Mesothelial cell of epicardium (in vitro differentiated cells): ENCODE measurements around the gene DDIT3. TPM values are rescaled to one million over a fixed set of nuclear protein-coding genes. Genes with fewer than 3 reads are reported as not detected.
"Not testable (repeated sequence)": the region's sequence is repeated elsewhere in the genome, so short reads cannot be mapped to it uniquely, and the experiment has no call there.

Experiments
- DNase-seq, 2 experiments: peaks; one replicate each; pipeline ENCODE4 v3.0.0; 2021; ENCODE audit warnings: low spot score in 2 of 2; ENCODE audit not compliant: unreplicated experiment in 2 of 2
- H3K27ac Mint-ChIP-seq: 2 replicates; pipeline ENCODE4 v1.8.0; 2021; ENCODE audit warnings: mixed read lengths
- H3K27me3 Mint-ChIP-seq: 2 replicates; pipeline ENCODE4 v1.8.0; 2021; ENCODE audit warnings: low read depth, mixed read lengths
- H3K36me3 Mint-ChIP-seq: 2 replicates; pipeline ENCODE4 v1.8.0; 2021; ENCODE audit warnings: mixed read lengths
- H3K4me1 Mint-ChIP-seq: 2 replicates; pipeline ENCODE4 v1.8.0; 2021; ENCODE audit warnings: mixed read lengths
- H3K4me3 Mint-ChIP-seq: 2 replicates; pipeline ENCODE4 v1.8.0; 2021; ENCODE audit warnings: mild to moderate bottlenecking, moderate library complexity, mixed read lengths
- H3K9me3 Mint-ChIP-seq: 2 replicates; pipeline ENCODE4 v1.8.0; 2021; ENCODE audit warnings: mixed read lengths
- CTCF ChIP-seq: fragments of 200-600 bp; sonication (generic); IDR thresholded peaks from one replicate; pipeline ENCODE4 v1.5.0; 2021; ENCODE audit warnings: antibody characterized with exemption; ENCODE audit not compliant: unreplicated experiment
- total RNA-seq: library from RNA; stranded (reverse); gene quantifications from 3 replicates; pipeline ENCODE4 v1.2.1, GENCODE V29; 2021

Gene DDIT3
- total RNA-seq, 1 donor from 2014 or later: 15.6 TPM

DNA sequence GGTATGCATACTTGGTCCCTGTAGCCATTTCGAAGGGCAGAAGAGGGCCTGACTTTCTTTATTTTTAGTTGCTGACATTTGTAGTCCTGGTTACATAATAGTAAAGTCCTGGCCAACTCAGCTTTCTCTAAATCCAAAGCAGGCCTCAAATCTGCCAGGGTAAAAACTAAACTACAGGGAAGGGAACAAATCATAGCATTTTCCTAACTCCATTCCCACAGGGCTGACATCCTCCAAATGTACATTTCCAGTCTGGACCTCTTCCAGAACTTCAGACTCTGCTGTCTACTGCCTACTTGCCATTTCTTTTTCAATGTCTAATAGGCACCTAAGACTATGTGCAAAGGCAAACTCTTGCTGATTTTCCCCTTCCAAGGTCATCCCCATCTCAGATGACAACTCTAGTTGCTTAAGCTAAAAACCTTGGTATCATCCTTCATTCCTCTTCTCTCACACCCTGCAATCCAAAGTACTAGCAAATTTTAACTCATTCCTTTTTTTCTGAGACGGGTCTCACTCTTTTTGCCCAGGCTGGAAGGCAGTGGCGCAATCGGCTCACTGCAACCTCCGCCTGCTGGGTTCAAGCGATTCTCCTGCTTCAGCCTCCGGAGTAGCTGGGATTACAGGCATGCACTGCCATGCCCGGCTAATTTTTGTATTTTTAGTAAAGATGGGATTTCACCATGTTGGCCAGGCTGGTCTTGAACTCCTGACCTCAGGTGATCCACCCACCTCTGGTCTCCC is 2.0 kb downstream of the DDIT3 start:
- Mint-ChIP-seq H3K9me3 (no peaks in the 10 kb centered on the region), H3K27ac (peak overlapping the region; percentile 99), H3K4me1 (peaks cover 33% of the 10 kb centered on the region), H3K36me3 (peaks cover 26% of the 10 kb centered on the region), H3K27me3 (no peaks in the 10 kb centered on the region), H3K4me3 (peak overlapping the region; percentile 96)
- no peak for TF ChIP-seq CTCF
- no peak for DNase-seq

DNA sequence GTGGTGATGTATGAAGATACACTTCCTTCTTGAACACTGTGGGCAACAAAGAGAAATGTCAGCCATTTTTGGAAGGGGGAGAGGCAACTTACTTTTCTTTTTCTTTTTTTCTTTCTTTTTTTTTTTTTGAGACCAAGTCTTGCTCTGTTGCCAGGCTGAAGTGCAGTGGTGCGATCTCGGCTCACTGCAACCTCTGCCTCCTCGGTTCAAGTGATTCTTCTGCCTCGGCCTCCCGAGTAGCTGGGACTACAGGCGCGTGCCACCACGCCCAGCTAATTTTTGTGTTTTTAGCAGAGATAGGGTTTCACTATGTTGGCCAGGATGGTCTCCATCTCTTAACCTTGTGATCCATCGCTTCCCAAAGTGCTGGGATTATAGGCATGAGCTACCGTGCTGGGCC is 2.6 kb downstream of the DDIT3 start:
- H3K4me1 Mint-ChIP-seq: peaks cover 29% of the 10 kb centered on the region
- DNase-seq, H3K4me3 Mint-ChIP-seq, H3K9me3 Mint-ChIP-seq, H3K27me3 Mint-ChIP-seq: not testable (repeated sequence)
- peaks cover 33% of the 10 kb centered on the region for H3K36me3 Mint-ChIP-seq
- H3K27ac Mint-ChIP-seq: peak overlapping the region; percentile 52

DNA sequence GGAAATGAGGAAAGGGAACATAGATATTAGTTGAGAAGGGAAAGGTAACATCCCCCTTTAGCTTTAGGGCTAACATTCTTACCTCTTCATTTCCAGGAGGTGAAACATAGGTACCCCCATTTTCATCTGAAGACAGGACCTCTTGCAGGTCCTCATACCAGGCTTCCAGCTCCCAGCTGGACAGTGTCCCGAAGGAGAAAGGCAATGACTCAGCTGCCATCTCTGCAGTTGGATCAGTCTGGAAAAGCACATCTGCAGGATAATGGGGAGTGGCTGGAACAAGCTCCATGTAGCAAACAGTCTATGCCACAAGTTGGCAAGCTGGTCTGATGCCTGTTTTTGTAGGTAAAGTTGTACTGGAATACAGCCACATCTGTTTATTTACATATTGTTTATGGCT is 3.1 kb downstream of the DDIT3 start:
- DNase-seq: no peak
- Mint-ChIP-seq H3K4me1 (peaks cover 29% of the 10 kb centered on the region), H3K4me3 (no peak overlapping the region), H3K27me3 (no peaks in the 10 kb centered on the region), H3K9me3 (no peaks in the 10 kb centered on the region), H3K27ac (no peak overlapping the region), H3K36me3 (peaks cover 38% of the 10 kb centered on the region)
- TF ChIP-seq CTCF: no peak

DNA sequence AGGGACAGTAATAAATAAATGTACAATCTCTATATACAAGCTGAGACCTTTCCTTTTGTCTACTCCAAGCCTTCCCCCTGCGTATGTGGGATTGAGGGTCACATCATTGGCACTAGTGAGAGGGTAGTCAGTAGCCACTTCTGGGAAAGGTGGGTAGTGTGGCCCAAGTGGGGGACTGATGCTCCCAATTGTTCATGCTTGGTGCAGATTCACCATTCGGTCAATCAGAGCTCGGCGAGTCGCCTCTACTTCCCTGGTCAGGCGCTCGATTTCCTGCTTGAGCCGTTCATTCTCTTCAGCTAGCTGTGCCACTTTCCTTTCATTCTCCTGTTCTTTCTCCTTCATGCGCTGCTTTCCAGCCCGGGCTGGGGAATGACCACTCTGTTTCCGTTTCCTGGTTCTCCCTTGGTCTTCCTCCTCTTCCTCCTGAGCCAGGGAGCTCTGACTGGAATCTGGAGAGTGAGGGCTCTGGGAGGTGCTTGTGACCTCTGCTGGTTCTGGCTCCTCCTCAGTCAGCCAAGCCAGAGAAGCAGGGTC is 3.6 kb downstream of the DDIT3 start:
- no peak for DNase-seq
- Mint-ChIP-seq H3K27ac (peak overlapping the region; percentile 48), H3K36me3 (peaks cover 41% of the 10 kb centered on the region), H3K4me1 (peaks cover 25% of the 10 kb centered on the region), H3K27me3 (no peaks in the 10 kb centered on the region), H3K4me3 (no peak overlapping the region), H3K9me3 (no peaks in the 10 kb centered on the region)
- no peak for TF ChIP-seq CTCF

- Mint-ChIP-seq H3K9me3 (no peaks in the 10 kb centered on the region), H3K4me3 (no peak overlapping the region), H3K27ac (peak overlapping the region; percentile 48), H3K27me3 (no peaks in the 10 kb centered on the region), H3K36me3 (peaks cover 41% of the 10 kb centered on the region), H3K4me1 (peaks cover 18% of the 10 kb centered on the region)
- no peak for TF ChIP-seq CTCF
- DNase-seq: no peak
Observed at GRCh38 chr12:57515934-57516541, 4.3 kb downstream of the DDIT3 start.

DNA sequence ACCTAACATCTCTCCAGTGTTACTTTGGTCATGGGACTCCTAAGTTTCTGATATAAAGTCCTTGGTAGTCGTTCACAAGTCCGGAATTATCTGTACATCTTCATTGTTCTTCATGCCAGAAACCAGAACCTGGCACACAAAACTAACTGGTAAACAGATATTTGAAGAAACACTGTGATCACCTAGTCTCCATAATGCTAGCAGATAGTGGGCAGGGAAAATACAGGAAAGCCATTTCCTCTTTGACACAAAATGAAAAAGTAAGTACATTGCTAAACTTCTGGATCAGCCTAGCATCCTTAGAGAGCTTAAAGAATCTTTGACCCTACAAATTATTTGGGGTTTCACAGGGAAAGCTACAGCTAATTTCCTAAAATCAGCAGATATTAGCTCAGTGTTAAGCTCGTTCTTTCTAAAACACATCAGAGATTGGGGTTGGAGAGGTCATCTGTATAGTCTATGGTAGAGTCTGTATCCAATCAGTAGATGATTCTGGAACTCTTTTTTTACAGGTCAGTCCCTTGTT is 4.8 kb downstream of the DDIT3 start:
- Mint-ChIP-seq H3K9me3 (no peaks in the 10 kb centered on the region), H3K36me3 (peaks cover 41% of the 10 kb centered on the region), H3K27me3 (no peaks in the 10 kb centered on the region), H3K4me3 (no peak overlapping the region), H3K4me1 (peaks cover 16% of the 10 kb centered on the region), H3K27ac (no peak overlapping the region)
- no peak for DNase-seq
- TF ChIP-seq CTCF: no peak
